Gastroesophageal sphincter (tissue), 4 donors: Measurements from ENCODE around the gene KCNH1. TPM values are rescaled to one million over a fixed set of nuclear protein-coding genes. Genes with fewer than 3 reads are reported as not detected.

ENCODE experiments used
- ATAC-seq: fragments of 150-250 bp; one replicate; pipeline ENCODE4 v1.9.1; 2016; ENCODE audit warnings: mild to moderate bottlenecking, moderate library complexity
- H3K27ac ChIP-seq, 4 donors: fragments of 200-600 bp; sonication (generic) in 3 of 4; 1 replicate in 3 of 4; 2 replicates in 1 of 4; pipeline ENCODE4 v1.5.1; 2016 to 2019
- H3K27me3 ChIP-seq: fragments of 200-600 bp; sonication (generic); one replicate; pipeline ENCODE4 v1.5.1; 2019
- H3K36me3 ChIP-seq, 2 donors: fragments of 200-600 bp; sonication (generic); one replicate each; pipeline ENCODE4 v1.5.1; 2019; ENCODE audit warnings: control low read depth in 1 of 2
- H3K4me1 ChIP-seq, 3 donors: fragments of 200-600 bp; sonication (generic); 1 replicate in 2 of 3; 2 replicates in 1 of 3; pipeline ENCODE4 v1.5.1; 2016 to 2019; ENCODE audit warnings: control low read depth in 2 of 3
- H3K4me3 ChIP-seq, 2 donors: fragments of 200-600 bp; sonication (generic); one replicate each; pipeline ENCODE4 v1.5.1; 2019; ENCODE audit warnings: mild to moderate bottlenecking in 1 of 2, moderate library complexity in 1 of 2
- H3K9me3 ChIP-seq, 3 donors: fragments of 200-600 bp; sonication (generic); one replicate each; pipeline ENCODE4 v1.5.1; 2017 to 2019; ENCODE audit warnings: control low read depth in 2 of 3
- CTCF ChIP-seq, 4 experiments: fragments of 200-600 bp in 2 of 4; fragments of 450-650 bp in 2 of 4; sonication (generic) in 1 of 4; IDR thresholded peaks; one replicate each; pipeline ENCODE4 v1.5.1; 2017 to 2019; ENCODE audit warnings: antibody characterized with exemption in 4 of 4, mild to moderate bottlenecking in 2 of 4, moderate library complexity in 2 of 4
- EP300 ChIP-seq: sonication (generic); formaldehyde crosslinking; IDR thresholded peaks from one replicate; pipeline ENCODE4 v1.6.1; 2017; ENCODE audit warnings: antibody characterized with exemption, mild to moderate bottlenecking
- POLR2A ChIP-seq, 2 donors: fragments of 450-650 bp; IDR thresholded peaks; one replicate each; pipeline ENCODE4 v1.6.1; 2017; ENCODE audit warnings: antibody characterized with exemption in 2 of 2, mild to moderate bottlenecking in 2 of 2, moderate library complexity in 1 of 2
- POLR2AphosphoS5 ChIP-seq: sonication (generic); formaldehyde crosslinking; IDR thresholded peaks from one replicate; pipeline ENCODE4 v1.6.1; 2017; ENCODE audit warnings: antibody characterized with exemption
- WGBS, 2 donors: methylation state at CpG; one replicate each; pipeline ENCODE4 v1.1.5; 2018; ENCODE audit warnings: low coverage in 1 of 2; 5-methylcytosine and 5-hydroxymethylcytosine counted together
- total RNA-seq, 4 donors: library from RNA; depleted of rRNA; stranded (reverse); fragments of >200 nt; gene quantifications; one replicate each; pipeline ENCODE4 v1.1.0, GENCODE V29; 2016

The KCNH1 gene
- total RNA-seq, 4 donors from 2014 or later: 0.15 to 2.3 (median 1.2) TPM

- no peak for ATAC-seq
- H3K9me3 ChIP-seq: no peaks in the 10 kb centered on the region
- H3K36me3 ChIP-seq: no peaks in the 10 kb centered on the region
- WGBS, 2 donors: 57 to 86% methylated on average over 1 of the region's 1 CpG
- H3K27ac ChIP-seq: no peak overlapping the region
- no peak for TF ChIP-seq CTCF (IDR thresholded peaks at IDR 0.05)
- no peaks in the 10 kb centered on the region for H3K4me1 ChIP-seq
- no peaks in the 10 kb centered on the region for H3K27me3 ChIP-seq
- no peak overlapping the region for H3K4me3 ChIP-seq
Measured at GRCh38 chr1:210787800-210788199, 346.1 kb downstream of the KCNH1 start.

- Histone ChIP-seq H3K27ac (no peak overlapping the region), H3K9me3 (no peaks in the 10 kb centered on the region), H3K4me3 (no peak overlapping the region), H3K27me3 (no peaks in the 10 kb centered on the region), H3K4me1 (no peaks in the 10 kb centered on the region), H3K36me3 (no peaks in the 10 kb centered on the region)
- WGBS, 2 donors: 73 to 100% methylated on average over 1 of the region's 1 CpG
- no peak for TF ChIP-seq POLR2AphosphoS5
- TF ChIP-seq CTCF (IDR thresholded peaks at IDR 0.05): no peak
- TF ChIP-seq EP300: no peak
- TF ChIP-seq POLR2A (IDR thresholded peaks at IDR 0.05): no peak
- no peak for ATAC-seq
Measured at GRCh38 chr1:210786546-210786945, 347.4 kb downstream of the KCNH1 start.

GRCh38 chr1:210783925-210784324 lies 350.0 kb downstream of the KCNH1 start:
- 71 to 90% methylated on average over 1 of the region's 1 CpG for WGBS, 2 donors
- H3K36me3 ChIP-seq: no peaks in the 10 kb centered on the region
- no peak for ATAC-seq
- H3K9me3 ChIP-seq: no peaks in the 10 kb centered on the region
- H3K4me3 ChIP-seq: no peak overlapping the region
- H3K27me3 ChIP-seq: no peaks in the 10 kb centered on the region
- peaks cover 0 to 11% (median 0%) of the 10 kb centered on the region in 3 donors for H3K4me1 ChIP-seq
- H3K27ac ChIP-seq: no peak overlapping the region
- TF ChIP-seq POLR2A (IDR thresholded peaks at IDR 0.05) (no peak), POLR2AphosphoS5 (no peak), CTCF (IDR thresholded peaks at IDR 0.05) (no peak), EP300 (no peak)

- no peak for ATAC-seq
- no peaks in the 10 kb centered on the region for H3K9me3 ChIP-seq
- TF ChIP-seq POLR2A (IDR thresholded peaks at IDR 0.05) (no peak), POLR2AphosphoS5 (no peak), CTCF (IDR thresholded peaks at IDR 0.05) (no peak), EP300 (no peak)
- WGBS, 2 donors: 50 to 72% methylated on average over 2 to 3 of the region's 5 CpGs
- H3K36me3 ChIP-seq: no peaks in the 10 kb centered on the region
- no peaks in the 10 kb centered on the region for H3K27me3 ChIP-seq
- no peak overlapping the region for H3K4me3 ChIP-seq
- H3K27ac ChIP-seq: no peak overlapping the region
- peaks cover 0 to 11% (median 0%) of the 10 kb centered on the region in 3 donors for H3K4me1 ChIP-seq
Measured at GRCh38 chr1:210781652-210782051, 352.3 kb downstream of the KCNH1 start.

- no peak overlapping the region for H3K4me3 ChIP-seq
- WGBS, 2 donors: 11 to 17% methylated on average over 3 of the region's 3 CpGs
- no peaks in the 10 kb centered on the region for H3K27me3 ChIP-seq
- no peaks in the 10 kb centered on the region for H3K9me3 ChIP-seq
- TF ChIP-seq POLR2AphosphoS5: no peak
- TF ChIP-seq POLR2A (IDR thresholded peaks at IDR 0.05): no peak
- no peak for TF ChIP-seq CTCF (IDR thresholded peaks at IDR 0.05)
- TF ChIP-seq EP300: no peak
- peak; percentile 41 for ATAC-seq
- H3K36me3 ChIP-seq: no peaks in the 10 kb centered on the region
- H3K4me1 ChIP-seq: peaks cover 0 to 11% (median 0%) of the 10 kb centered on the region in 3 donors
- no peak overlapping the region for H3K27ac ChIP-seq
Measured at GRCh38 chr1:210779269-210779668, 354.7 kb downstream of the KCNH1 start.
